ENCODE results near the gene HEBP1.

The HEBP1 gene

GRCh38 chr12:12990700-12991468, 9.2 kb downstream of the HEBP1 start:
- no peak for DNase-seq (ENCODE audit: low read depth)

- DNase-seq (ENCODE audit: low read depth), result no peak
Measured at GRCh38 chr12:12987421-12987820, 12.6 kb downstream of the HEBP1 start.

- DNase-seq (ENCODE audit: low read depth), result no peak
Measured at GRCh38 chr12:12986775-12987331, 13.2 kb downstream of the HEBP1 start.

GRCh38 chr12:12985817-12986408, 14.2 kb downstream of the HEBP1 start:
- no peak for DNase-seq (ENCODE audit: low read depth)

- no peak for DNase-seq (ENCODE audit: low read depth)
Measured at GRCh38 chr12:12984149-12984548, 15.9 kb downstream of the HEBP1 start.

- no peak for DNase-seq (ENCODE audit: low read depth)
Measured at GRCh38 chr12:12983420-12984035, 16.5 kb downstream of the HEBP1 start.

- DNase-seq (ENCODE audit: low read depth), result no peak
Measured at GRCh38 chr12:12982331-12982730, 17.7 kb downstream of the HEBP1 start.

- DNase-seq (ENCODE audit: low read depth), result no peak
Measured at GRCh38 chr12:12979731-12980259, 20.3 kb downstream of the HEBP1 start.

GRCh38 chr12:12979126-12979525, 20.9 kb downstream of the HEBP1 start:
- DNase-seq (ENCODE audit: low read depth), result no peak

GRCh38 chr12:12977231-12977630, 22.8 kb downstream of the HEBP1 start:
- no peak for DNase-seq (ENCODE audit: low read depth)

- no peak for DNase-seq (ENCODE audit: low read depth)
Measured at GRCh38 chr12:12976366-12976765, 23.7 kb downstream of the HEBP1 start.

GRCh38 chr12:12975322-12976077, 24.6 kb downstream of the HEBP1 start:
- no peak for DNase-seq (ENCODE audit: low read depth)

GRCh38 chr12:12974211-12974610, 25.9 kb downstream of the HEBP1 start:
- DNase-seq (ENCODE audit: low read depth), result no peak

GRCh38 chr12:12973019-12973418, 27.0 kb downstream of the HEBP1 start:
- DNase-seq (ENCODE audit: low read depth), result no peak

GRCh38 chr12:12965836-12966235, 34.2 kb downstream of the HEBP1 start:
- DNase-seq (ENCODE audit: low read depth), result no peak

- no peak for DNase-seq (ENCODE audit: low read depth)
Measured at GRCh38 chr12:12964255-12964654, 35.8 kb downstream of the HEBP1 start.

GRCh38 chr12:12960639-12961209, 39.3 kb downstream of the HEBP1 start:
- no peak for DNase-seq (ENCODE audit: low read depth)

- DNase-seq (ENCODE audit: low read depth), result no peak
Measured at GRCh38 chr12:12958886-12959285, 41.2 kb downstream of the HEBP1 start.

GRCh38 chr12:12954878-12955625, 45.0 kb downstream of the HEBP1 start:
- DNase-seq (ENCODE audit: low read depth), result no peak

GRCh38 chr12:12954356-12954755, 45.7 kb downstream of the HEBP1 start:
- DNase-seq (ENCODE audit: low read depth), result no peak

- DNase-seq (ENCODE audit: low read depth), result no peak
Measured at GRCh38 chr12:12952036-12952435, 48.0 kb downstream of the HEBP1 start, which contains the start of gene GPRC5D. GPRC5D (minus strand) TSS chr12:12952170; CDS start chr12:12950384, 1,786 bp downstream.

All from activated T-cell treated with anti-CD3 and anti-CD28 coated beads for 1 hour (primary cell).